Breast epithelium (tissue), 4 donors: ENCODE results near the gene MCUB. TPM values are rescaled to one million over a fixed set of nuclear protein-coding genes. Genes with fewer than 3 reads are reported as not detected.
"Not testable (repeated sequence)": the region's sequence is repeated elsewhere in the genome, so short reads cannot be mapped to it uniquely, and the experiment has no call there.

Source experiments
- DNase-seq, 2 donors: peaks; one replicate each; pipeline ENCODE4 v3.0.0-alpha.2; 2019; ENCODE audit warnings: low spot score in 2 of 2
- H3K27ac ChIP-seq, 2 donors: fragments of 200-600 bp; sonication (generic) in 1 of 2; one replicate each; pipeline ENCODE4 v1.5.1; 2016 to 2019; ENCODE audit warnings: mild to moderate bottlenecking in 1 of 2
- H3K27me3 ChIP-seq, 2 donors: fragments of 200-600 bp; sonication (generic) in 1 of 2; one replicate each; pipeline versions ENCODE4 v1.5.1 to v1.6.0; 2017 to 2019; ENCODE audit warnings: control low read depth in 1 of 2, mild to moderate bottlenecking in 1 of 2
- H3K36me3 ChIP-seq: fragments of 200-600 bp; one replicate; pipeline ENCODE4 v1.5.1; 2019
- H3K4me1 ChIP-seq, 2 donors: fragments of 200-600 bp; sonication (generic); one replicate each; pipeline ENCODE4 v1.5.1; 2016 to 2019; ENCODE audit warnings: control low read depth in 1 of 2
- H3K4me3 ChIP-seq, 3 donors: fragments of 200-600 bp; sonication (generic); 1 replicate in 2 of 3; 2 replicates in 1 of 3; pipeline ENCODE4 v1.5.1; 2016 to 2019; ENCODE audit warnings: mild to moderate bottlenecking in 3 of 3, moderate library complexity in 2 of 3
- H3K9me3 ChIP-seq, 2 donors: fragments of 200-600 bp; sonication (generic) in 1 of 2; one replicate each; pipeline ENCODE4 v1.5.1; 2016 to 2019; ENCODE audit warnings: control low read depth in 1 of 2
- POLR2A ChIP-seq: fragments of 450-650 bp; IDR thresholded peaks from one replicate; pipeline ENCODE4 v1.6.1; 2016; ENCODE audit warnings: antibody characterized with exemption, mild to moderate bottlenecking, moderate library complexity
- POLR2AphosphoS5 ChIP-seq, 3 donors: sonication (generic); formaldehyde crosslinking; IDR thresholded peaks; one replicate each; pipeline ENCODE4 v1.6.1; 2017; ENCODE audit warnings: antibody characterized with exemption in 3 of 3
- intact Hi-C: fragments of 100-400 bp; cut with DNase I; formaldehyde crosslinking; loops from one replicate; pipeline ENCODE4 v1.15.1; 2023; ENCODE audit warnings: low total_unique reads
- total RNA-seq, 3 donors: library from RNA; depleted of rRNA; stranded (reverse); fragments of >200 nt; gene quantifications; one replicate each; pipeline ENCODE4 v1.1.0, GENCODE V29; 2016
- TF ChIP-seq, protein P1 (sequence below), 3 donors: fragments of 450-650 bp; IDR thresholded peaks; one replicate each; pipeline ENCODE4 v1.5.1; 2016 to 2017; ENCODE audit warnings: antibody characterized with exemption in 3 of 3, mild to moderate bottlenecking in 3 of 3, moderate library complexity in 3 of 3

MCUB gene
- total RNA-seq, 3 donors from 2014 or later, result 16.4 to 29.4 (median 26.5) TPM

GRCh38 chr4:109576462-109576861 is 16.4 kb downstream of the MCUB start:
- Histone ChIP-seq H3K9me3 (no peaks in the 10 kb centered on the region), H3K4me1 (no peaks in the 10 kb centered on the region), H3K36me3 (no peaks in the 10 kb centered on the region), H3K4me3 (no peak overlapping the region), H3K27me3 (no peaks in the 10 kb centered on the region), H3K27ac (no peak overlapping the region)
- TF ChIP-seq POLR2AphosphoS5 (IDR thresholded peaks at IDR 0.05) (peak in 1 of 3 donors; percentile 52), POLR2A (no peak)
- TF ChIP-seq, protein P1, sequence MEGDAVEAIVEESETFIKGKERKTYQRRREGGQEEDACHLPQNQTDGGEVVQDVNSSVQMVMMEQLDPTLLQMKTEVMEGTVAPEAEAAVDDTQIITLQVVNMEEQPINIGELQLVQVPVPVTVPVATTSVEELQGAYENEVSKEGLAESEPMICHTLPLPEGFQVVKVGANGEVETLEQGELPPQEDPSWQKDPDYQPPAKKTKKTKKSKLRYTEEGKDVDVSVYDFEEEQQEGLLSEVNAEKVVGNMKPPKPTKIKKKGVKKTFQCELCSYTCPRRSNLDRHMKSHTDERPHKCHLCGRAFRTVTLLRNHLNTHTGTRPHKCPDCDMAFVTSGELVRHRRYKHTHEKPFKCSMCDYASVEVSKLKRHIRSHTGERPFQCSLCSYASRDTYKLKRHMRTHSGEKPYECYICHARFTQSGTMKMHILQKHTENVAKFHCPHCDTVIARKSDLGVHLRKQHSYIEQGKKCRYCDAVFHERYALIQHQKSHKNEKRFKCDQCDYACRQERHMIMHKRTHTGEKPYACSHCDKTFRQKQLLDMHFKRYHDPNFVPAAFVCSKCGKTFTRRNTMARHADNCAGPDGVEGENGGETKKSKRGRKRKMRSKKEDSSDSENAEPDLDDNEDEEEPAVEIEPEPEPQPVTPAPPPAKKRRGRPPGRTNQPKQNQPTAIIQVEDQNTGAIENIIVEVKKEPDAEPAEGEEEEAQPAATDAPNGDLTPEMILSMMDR (IDR thresholded peaks at IDR 0.05), result no peak
- intact Hi-C loops, result no loop called here
- no peak for DNase-seq

DNA sequence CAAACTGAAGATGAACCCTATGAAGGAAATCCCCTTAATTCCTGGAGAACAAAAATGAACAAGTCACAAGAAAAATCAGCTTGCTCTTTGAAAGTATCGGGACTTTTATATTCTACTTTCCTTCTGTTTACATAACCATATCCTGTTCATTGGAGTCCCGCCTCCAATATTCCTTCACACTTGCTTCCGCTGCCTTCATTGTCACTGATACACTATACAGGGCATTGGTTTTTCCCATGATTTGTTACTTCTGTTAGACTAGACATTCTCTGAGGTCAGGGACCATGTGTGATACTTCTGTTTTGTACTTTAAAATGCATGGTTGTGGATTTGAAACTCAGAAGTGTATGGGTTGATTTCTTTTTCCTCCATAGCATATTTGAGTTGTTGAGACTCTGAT is 18.8 kb downstream of the MCUB start:
- Histone ChIP-seq H3K27ac (no peak overlapping the region), H3K4me3 (no peak overlapping the region), H3K9me3 (peaks cover 0 to 7% of the 10 kb centered on the region in 2 donors), H3K36me3 (no peaks in the 10 kb centered on the region), H3K4me1 (no peaks in the 10 kb centered on the region), H3K27me3 (no peaks in the 10 kb centered on the region)
- TF ChIP-seq, protein P1 (IDR thresholded peaks at IDR 0.05), result no peak
- no peak for TF ChIP-seq POLR2AphosphoS5 (IDR thresholded peaks at IDR 0.05)
- no peak for TF ChIP-seq POLR2A
- intact Hi-C loops, result no loop called here
- no peak for DNase-seq

DNA sequence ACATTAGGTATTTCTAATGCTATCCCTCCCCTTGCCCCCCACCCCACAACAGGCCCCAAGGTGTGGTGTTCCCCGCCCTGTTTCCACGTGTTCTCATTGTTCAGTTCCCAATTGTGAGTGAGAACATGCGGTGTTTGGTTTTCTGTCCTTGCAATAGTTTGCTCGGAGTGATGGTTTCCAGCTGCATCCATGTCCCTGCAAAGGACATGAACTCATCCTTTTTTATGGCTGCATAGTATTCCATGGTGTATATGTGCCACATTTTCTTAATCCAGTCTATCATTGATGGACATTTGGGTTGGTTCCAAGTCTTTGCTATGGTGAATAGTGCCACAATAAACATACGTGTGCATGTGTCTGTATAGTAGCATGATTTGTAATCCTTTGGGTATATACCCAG is 20.0 kb downstream of the MCUB start:
- H3K36me3 ChIP-seq, H3K27ac ChIP-seq, H3K4me1 ChIP-seq, H3K4me3 ChIP-seq, intact Hi-C loops, DNase-seq, H3K9me3 ChIP-seq, H3K27me3 ChIP-seq: not testable (repeated sequence)

- H3K9me3 ChIP-seq, result peaks cover under 1 to 5% of the 10 kb centered on the region in 2 donors
- H3K27me3 ChIP-seq, result no peaks in the 10 kb centered on the region
- H3K36me3 ChIP-seq, result no peaks in the 10 kb centered on the region
- DNase-seq, result no peak
- no peaks in the 10 kb centered on the region for H3K4me1 ChIP-seq
- H3K4me3 ChIP-seq, result no peak overlapping the region
- TF ChIP-seq POLR2A, result no peak
- TF ChIP-seq, protein P1 (IDR thresholded peaks at IDR 0.05), result no peak
- no peak for TF ChIP-seq POLR2AphosphoS5 (IDR thresholded peaks at IDR 0.05)
- intact Hi-C loops, result no loop called here
- no peak overlapping the region for H3K27ac ChIP-seq
Observed at GRCh38 chr4:109588176-109588575, 28.1 kb downstream of the MCUB start.

- Histone ChIP-seq H3K9me3 (peaks cover 0 to 5% of the 10 kb centered on the region in 2 donors), H3K27me3 (no peaks in the 10 kb centered on the region), H3K4me1 (no peaks in the 10 kb centered on the region), H3K36me3 (no peaks in the 10 kb centered on the region), H3K27ac (no peak overlapping the region), H3K4me3 (no peak overlapping the region)
- intact Hi-C loops, result no loop called here
- no peak for DNase-seq
- TF ChIP-seq POLR2A (no peak), POLR2AphosphoS5 (IDR thresholded peaks at IDR 0.05) (no peak)
- TF ChIP-seq, protein P1 (IDR thresholded peaks at IDR 0.05), result no peak
Observed at GRCh38 chr4:109589119-109589518, 29.1 kb downstream of the MCUB start.

DNA sequence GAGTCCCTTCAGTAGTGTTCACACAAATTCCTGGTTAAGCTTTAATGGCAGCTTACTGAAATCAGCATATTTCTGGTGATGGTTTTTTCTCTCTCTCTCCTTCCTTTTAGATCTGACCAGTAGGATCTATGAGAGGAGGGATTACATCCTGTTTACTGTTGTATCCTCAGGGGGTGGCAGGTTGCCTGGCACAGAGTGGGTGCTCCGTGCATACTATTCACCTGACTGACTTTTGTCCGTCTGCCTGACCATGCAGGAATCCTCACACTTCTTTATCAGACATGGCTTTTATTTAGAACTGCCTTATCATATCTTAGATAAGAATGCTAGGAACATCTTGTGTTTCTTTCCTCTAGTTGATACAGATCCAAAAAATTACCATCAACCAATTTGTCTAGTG is 29.6 kb downstream of the MCUB start:
- Histone ChIP-seq H3K27ac (no peak overlapping the region), H3K9me3 (peaks cover 0 to 5% of the 10 kb centered on the region in 2 donors), H3K4me3 (no peak overlapping the region), H3K27me3 (no peaks in the 10 kb centered on the region), H3K4me1 (no peaks in the 10 kb centered on the region), H3K36me3 (no peaks in the 10 kb centered on the region)
- intact Hi-C loops, result no loop called here
- TF ChIP-seq, protein P1 (IDR thresholded peaks at IDR 0.05), result no peak
- no peak for TF ChIP-seq POLR2AphosphoS5 (IDR thresholded peaks at IDR 0.05)
- TF ChIP-seq POLR2A, result no peak
- DNase-seq, result no peak
